ENCODE measurements around the gene ZDBF2. TPM values are rescaled to one million over a fixed set of nuclear protein-coding genes. Genes with fewer than 3 reads are reported as not detected.
"Not testable (repeated sequence)": the region's sequence is repeated elsewhere in the genome, so short reads cannot be mapped to it uniquely, and the experiment has no call there.

ZDBF2 gene
- total and polyA plus RNA-seq, 2 of the 8 experiments (the other 6 are each of a cell fraction or from before 2014, with no cell fraction given): 1.5 to 17.2 TPM

DNA sequence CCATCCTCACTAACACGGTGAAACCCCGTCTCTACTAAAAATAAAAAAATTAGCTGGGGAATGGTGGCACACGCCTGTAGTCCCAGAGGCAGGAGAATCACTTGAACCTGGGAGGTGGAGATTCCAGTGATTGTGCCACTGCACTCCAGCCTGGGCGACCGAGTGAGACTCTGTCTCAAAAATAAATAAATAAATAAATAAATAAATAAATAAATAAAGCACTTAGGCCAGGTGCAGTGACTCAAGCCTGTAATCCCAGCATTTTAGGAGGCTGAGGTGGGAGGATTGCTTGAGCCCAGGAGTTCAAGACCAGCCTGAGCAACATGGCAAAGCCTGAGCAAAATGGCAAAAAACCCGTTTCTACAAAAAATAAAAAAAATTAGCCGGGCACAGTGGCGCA, 15.8 kb upstream of the ZDBF2 start:
- H4K20me1 ChIP-seq (replicated peaks in 1 of 2; ENCODE audit: control insufficient read depth in 1 of 2, insufficient read depth in 2 of 2, low read length in 2 of 2); H3K4me2 ChIP-seq (ENCODE audit: insufficient read depth in 1 of 2, low read depth in 2 of 2, low read length in 2 of 2); H3K14ac ChIP-seq (ENCODE audit: insufficient read length); H3K27ac ChIP-seq (ENCODE audit: low read depth, low read length); H2AFZ ChIP-seq (ENCODE audit: low read length); H2BK12ac ChIP-seq (ENCODE audit: low read depth, low read length); H3K36me3 ChIP-seq (ENCODE audit: control insufficient read depth in 2 of 4, insufficient read depth in 4 of 4, low read length in 3 of 4); H3K9ac ChIP-seq (replicated peaks in 1 of 4; ENCODE audit: extremely low read depth in 1 of 4, low read depth in 3 of 4, low read length in 3 of 4); H3K56ac ChIP-seq (replicated peaks; ENCODE audit: insufficient read length, low read depth, low read length); H3K23ac ChIP-seq (ENCODE audit: insufficient read length); H3K79me1 ChIP-seq (ENCODE audit: low read depth, low read length); H3K18ac ChIP-seq (ENCODE audit: extremely low read depth, low read length); H3K4ac ChIP-seq (replicated peaks; ENCODE audit: insufficient read length, low read depth, low read length); H2AK5ac ChIP-seq (ENCODE audit: low read depth, low read length); H3K23me2 ChIP-seq (ENCODE audit: low read depth, low read length); H3K79me2 ChIP-seq (ENCODE audit: control insufficient read depth in 1 of 2, insufficient read depth in 2 of 2, low read length in 2 of 2); H2BK120ac ChIP-seq (replicated peaks; ENCODE audit: low read depth, low read length); H2BK5ac ChIP-seq (ENCODE audit: low read depth, low read length); H3K4me3 ChIP-seq (ENCODE audit: extremely low read depth in 1 of 4, insufficient read depth in 2 of 4, low read depth in 3 of 4, low read length in 4 of 4); DNase-seq (ENCODE audit: low read depth in 1 of 2, low spot score in 2 of 2); H3K9me3 ChIP-seq (ENCODE audit: insufficient read depth in 2 of 2, low read depth in 1 of 2, low read length in 1 of 2); H2BK15ac ChIP-seq (ENCODE audit: low read length); H2BK20ac ChIP-seq (ENCODE audit: low read length); H4K91ac ChIP-seq (replicated peaks; ENCODE audit: insufficient read length, low read length); H4K5ac ChIP-seq (ENCODE audit: insufficient read length, low read depth, low read length); H4K8ac ChIP-seq (ENCODE audit: extremely low read depth, insufficient read depth, low read length); FAIRE-seq: not testable (repeated sequence)
- WGBS, 2 experiments (ENCODE audit: extremely low coverage in 1 of 2, insufficient coverage in 1 of 2, insufficient read length in 1 of 2, insufficient replicate concordance in 2 of 2, low coverage in 1 of 2, low lambda C conversion rate in 2 of 2, missing lambda C conversion rate in 1 of 2): 66% methylated on average over 8 of the region's 8 CpGs; no CpG with 5 or more reads in 1 of the 2 experiments
- ChIA-PET POLR2A (ENCODE audit: partially characterized antibody) (interaction anchor here (1.7 kb wide), 1 partner anchor 8 kb away, joined by 4 read pairs; no protein-coding TSS in a partner anchor), CTCF (ENCODE audit: partially characterized antibody) (interaction anchor here (1.1 to 2.8 kb wide), 3 partner anchors 98 to 234 kb away, joined by 3 to 9 read pairs (median 3); partner anchors contain the start of genes EEF1B2 and NDUFS1)
- Histone ChIP-seq H3K27me3 (replicated peaks in 1 of 4; ENCODE audit: control insufficient read depth in 3 of 4, extremely low read depth in 1 of 4, insufficient read depth in 3 of 4, low read length in 3 of 4) (peaks cover 68 to 94% (median 91%) of the 10 kb centered on the region in 4 experiments), H3K4me1 (replicated peaks in 1 of 4; ENCODE audit: control insufficient read depth in 3 of 4, insufficient read depth in 4 of 4, low read length in 3 of 4) (peaks cover 3 to 13% (median 5%) of the 10 kb centered on the region in 4 experiments; a peak in 5 of 7 replicates)

Data from H1 (cell line).